Measurements from ENCODE around the gene POTEG.
"Not testable (repeated sequence)": the region's sequence is repeated elsewhere in the genome, so short reads cannot be mapped to it uniquely, and the experiment has no call there.

The POTEG gene

DNA sequence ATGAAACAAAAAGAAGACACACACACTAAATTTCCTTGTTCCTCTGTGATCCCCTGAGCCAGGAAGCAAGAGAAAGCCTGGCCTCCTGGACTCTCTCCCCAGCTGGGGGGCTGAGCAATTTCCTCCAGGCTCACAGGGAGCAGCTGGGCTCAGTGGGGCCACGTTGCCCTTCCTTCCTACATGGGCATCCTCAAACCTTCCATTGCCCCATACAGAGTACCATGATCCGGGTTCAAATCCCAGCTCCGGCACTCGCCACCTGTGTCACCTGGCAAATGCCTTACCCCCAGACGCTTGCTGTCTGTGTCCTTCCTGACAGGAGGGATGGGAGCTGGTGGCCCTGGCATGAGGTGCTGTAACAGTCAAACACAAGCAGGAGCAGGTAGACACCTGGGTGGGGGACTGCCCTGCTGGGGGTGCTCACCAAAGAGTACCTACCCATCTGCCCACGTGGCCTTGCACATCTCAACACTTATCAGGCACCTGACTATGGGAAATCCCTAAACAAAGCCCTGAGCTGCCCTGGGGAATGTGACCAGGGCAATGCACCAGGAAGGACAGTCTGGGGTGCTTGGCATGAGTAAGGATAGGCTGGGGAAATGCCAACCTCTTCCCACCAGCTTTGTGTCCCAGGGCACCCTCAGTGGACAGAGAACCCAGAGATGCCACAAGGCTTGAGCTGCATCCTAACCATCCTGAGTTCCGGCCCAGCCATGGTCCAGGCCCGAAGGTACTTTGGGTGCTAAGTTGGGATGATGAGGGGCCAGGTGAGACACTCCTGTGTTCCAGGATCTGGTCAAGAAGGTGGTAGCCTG lies 2.4 kb upstream of the POTEG start:
- not testable (repeated sequence) for H3K4me1 ChIP-seq (ENCODE audit: insufficient read depth, low read length, severe bottlenecking); H3K9me2 ChIP-seq (ENCODE audit: low read depth, low read length); H3K4me2 ChIP-seq (ENCODE audit: low read length); H3K36me3 ChIP-seq (ENCODE audit: insufficient read depth, low read length); H3F3A ChIP-seq (ENCODE audit: insufficient read depth, low read length); H4K20me1 ChIP-seq (ENCODE audit: insufficient read depth, low read length); H3K4me3 ChIP-seq (ENCODE audit: low read depth, low read length, poor library complexity, severe bottlenecking); H3K27me3 ChIP-seq (ENCODE audit: insufficient read depth, low read length); H2AFZ ChIP-seq (ENCODE audit: low read length); H3K79me2 ChIP-seq (ENCODE audit: insufficient read depth, low read length); H3K9me3 ChIP-seq (ENCODE audit: low read length); H3K27ac ChIP-seq (ENCODE audit: low read depth, low read length, poor library complexity, severe bottlenecking); H3K9ac ChIP-seq (ENCODE audit: low read length)

- H3K27ac ChIP-seq (ENCODE audit: low read depth, low read length, poor library complexity, severe bottlenecking); H3K4me3 ChIP-seq (ENCODE audit: low read depth, low read length, poor library complexity, severe bottlenecking); H3K4me1 ChIP-seq (ENCODE audit: insufficient read depth, low read length, severe bottlenecking); H3K9ac ChIP-seq (ENCODE audit: low read length); H3K4me2 ChIP-seq (ENCODE audit: low read length); H4K20me1 ChIP-seq (ENCODE audit: insufficient read depth, low read length); H3K9me3 ChIP-seq (ENCODE audit: low read length); H3K79me2 ChIP-seq (ENCODE audit: insufficient read depth, low read length); H3K27me3 ChIP-seq (ENCODE audit: insufficient read depth, low read length); H3K9me2 ChIP-seq (ENCODE audit: low read depth, low read length); H2AFZ ChIP-seq (ENCODE audit: low read length); H3K36me3 ChIP-seq (ENCODE audit: insufficient read depth, low read length); H3F3A ChIP-seq (ENCODE audit: insufficient read depth, low read length): not testable (repeated sequence)
Measured at GRCh38 chr14:19435852-19436251, 1.7 kb upstream of the POTEG start.

DNA sequence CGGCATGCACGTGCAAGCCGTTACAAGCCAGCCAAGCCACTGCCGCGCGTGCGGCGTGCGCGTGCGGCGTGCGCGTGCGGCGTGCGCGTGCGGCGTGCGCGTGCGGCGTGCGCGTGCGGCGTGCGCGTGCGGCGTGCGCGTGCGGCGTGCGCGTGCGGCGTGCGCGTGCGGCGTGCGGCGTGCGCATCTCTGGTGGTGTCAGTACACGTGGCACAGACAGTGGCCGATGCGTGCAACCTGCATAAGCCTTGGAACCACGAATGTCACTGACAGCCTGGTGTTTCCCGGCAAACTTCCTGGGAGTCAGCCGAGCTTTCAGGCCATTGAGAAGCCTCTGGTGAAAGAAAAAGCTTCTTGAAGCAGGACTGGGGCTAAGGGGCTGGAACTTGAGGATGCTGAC lies 750 bp upstream of the POTEG start:
- H3K4me1 ChIP-seq (ENCODE audit: insufficient read depth, low read length, severe bottlenecking); H3K4me2 ChIP-seq (ENCODE audit: low read length); H3K36me3 ChIP-seq (ENCODE audit: insufficient read depth, low read length); H3F3A ChIP-seq (ENCODE audit: insufficient read depth, low read length); H3K79me2 ChIP-seq (ENCODE audit: insufficient read depth, low read length); H3K9me3 ChIP-seq (ENCODE audit: low read length); H3K9me2 ChIP-seq (ENCODE audit: low read depth, low read length); H4K20me1 ChIP-seq (ENCODE audit: insufficient read depth, low read length); H3K9ac ChIP-seq (ENCODE audit: low read length); H3K4me3 ChIP-seq (ENCODE audit: low read depth, low read length, poor library complexity, severe bottlenecking); H3K27ac ChIP-seq (ENCODE audit: low read depth, low read length, poor library complexity, severe bottlenecking); H3K27me3 ChIP-seq (ENCODE audit: insufficient read depth, low read length); H2AFZ ChIP-seq (ENCODE audit: low read length): not testable (repeated sequence)

DNA sequence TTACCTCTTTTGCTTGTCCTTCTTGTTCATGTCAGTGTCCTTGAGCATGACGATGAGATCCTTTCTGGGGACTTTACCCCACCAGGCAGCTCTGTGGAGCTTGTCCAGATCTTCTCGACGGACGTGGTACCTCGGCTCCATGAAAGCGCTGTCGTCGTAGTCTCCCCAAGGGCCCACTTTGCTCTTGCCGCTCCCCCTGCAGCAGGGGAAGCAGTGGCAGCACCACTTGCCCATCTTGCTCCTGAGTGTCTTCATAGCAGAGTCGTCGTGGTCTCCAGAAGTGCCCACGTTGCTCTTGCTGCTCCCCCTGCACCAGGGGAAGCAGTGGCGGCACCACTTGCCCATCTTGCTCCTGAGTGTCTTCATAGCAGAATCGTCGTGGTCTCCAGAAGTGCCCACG lies 376 bp downstream of the POTEG start:
- not testable (repeated sequence) for H3K79me2 ChIP-seq (ENCODE audit: insufficient read depth, low read length); H4K20me1 ChIP-seq (ENCODE audit: insufficient read depth, low read length); H3K9me3 ChIP-seq (ENCODE audit: low read length); H3K9me2 ChIP-seq (ENCODE audit: low read depth, low read length); H3K27me3 ChIP-seq (ENCODE audit: insufficient read depth, low read length); H2AFZ ChIP-seq (ENCODE audit: low read length); H3K9ac ChIP-seq (ENCODE audit: low read length); H3K4me1 ChIP-seq (ENCODE audit: insufficient read depth, low read length, severe bottlenecking); H3K27ac ChIP-seq (ENCODE audit: low read depth, low read length, poor library complexity, severe bottlenecking); H3K36me3 ChIP-seq (ENCODE audit: insufficient read depth, low read length); H3F3A ChIP-seq (ENCODE audit: insufficient read depth, low read length); H3K4me2 ChIP-seq (ENCODE audit: low read length); H3K4me3 ChIP-seq (ENCODE audit: low read depth, low read length, poor library complexity, severe bottlenecking)

DNA sequence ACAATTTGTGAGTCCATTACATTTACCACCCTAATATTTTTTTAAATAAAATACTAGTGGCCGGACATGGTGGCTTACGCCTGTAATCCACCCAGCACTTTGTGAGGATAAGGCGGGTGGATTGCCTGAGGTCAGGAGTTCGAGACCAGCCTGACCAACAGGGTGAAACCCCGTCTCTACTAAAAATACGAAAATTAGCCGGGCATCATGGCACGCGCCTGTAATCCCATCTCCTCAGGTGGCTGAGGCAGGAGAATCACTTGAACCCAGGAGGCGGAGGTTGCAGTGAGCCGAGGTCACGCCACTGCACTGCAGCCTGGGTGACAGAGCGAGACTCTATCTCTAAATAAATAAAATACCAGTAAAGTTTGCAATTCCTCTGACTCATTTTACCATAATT lies 25.6 kb downstream of the POTEG start:
- H3K4me1 ChIP-seq (ENCODE audit: insufficient read depth, low read length, severe bottlenecking); H3K79me2 ChIP-seq (ENCODE audit: insufficient read depth, low read length); H3K9me3 ChIP-seq (ENCODE audit: low read length); H2AFZ ChIP-seq (ENCODE audit: low read length); H3K36me3 ChIP-seq (ENCODE audit: insufficient read depth, low read length); H3K4me3 ChIP-seq (ENCODE audit: low read depth, low read length, poor library complexity, severe bottlenecking); H3K27ac ChIP-seq (ENCODE audit: low read depth, low read length, poor library complexity, severe bottlenecking); H3K4me2 ChIP-seq (ENCODE audit: low read length); H3K9me2 ChIP-seq (ENCODE audit: low read depth, low read length); H3K27me3 ChIP-seq (ENCODE audit: insufficient read depth, low read length); H4K20me1 ChIP-seq (ENCODE audit: insufficient read depth, low read length); H3F3A ChIP-seq (ENCODE audit: insufficient read depth, low read length); H3K9ac ChIP-seq (ENCODE audit: low read length): not testable (repeated sequence)

DNA sequence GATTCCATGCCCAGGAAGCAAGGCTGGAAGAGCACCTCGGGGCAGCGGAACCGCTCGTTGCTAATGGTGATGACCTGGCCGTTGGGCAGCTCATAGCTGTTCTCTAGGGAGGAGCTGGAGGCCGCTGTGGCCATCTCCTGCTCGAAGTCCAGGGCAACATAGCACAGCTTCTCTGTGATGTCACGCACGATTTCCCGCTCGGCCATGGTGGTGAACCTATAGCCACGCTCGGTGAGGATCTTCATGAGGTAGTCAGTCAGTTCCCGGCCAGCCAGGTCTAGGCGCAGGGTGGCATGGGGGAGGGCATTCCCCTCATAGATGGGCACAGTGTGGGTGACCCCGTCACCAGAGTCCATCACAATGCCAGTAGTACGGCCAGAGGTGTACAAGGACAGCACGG lies 32.0 kb downstream of the POTEG start:
- H3K4me2 ChIP-seq (ENCODE audit: low read length); H4K20me1 ChIP-seq (ENCODE audit: insufficient read depth, low read length); H2AFZ ChIP-seq (ENCODE audit: low read length); H3K79me2 ChIP-seq (ENCODE audit: insufficient read depth, low read length); H3K4me1 ChIP-seq (ENCODE audit: insufficient read depth, low read length, severe bottlenecking); H3K9ac ChIP-seq (ENCODE audit: low read length); H3K4me3 ChIP-seq (ENCODE audit: low read depth, low read length, poor library complexity, severe bottlenecking); H3F3A ChIP-seq (ENCODE audit: insufficient read depth, low read length); H3K27me3 ChIP-seq (ENCODE audit: insufficient read depth, low read length); H3K9me3 ChIP-seq (ENCODE audit: low read length); H3K9me2 ChIP-seq (ENCODE audit: low read depth, low read length); H3K27ac ChIP-seq (ENCODE audit: low read depth, low read length, poor library complexity, severe bottlenecking); H3K36me3 ChIP-seq (ENCODE audit: insufficient read depth, low read length): not testable (repeated sequence)

- not testable (repeated sequence) for H3K4me1 ChIP-seq (ENCODE audit: insufficient read depth, low read length, severe bottlenecking); H3K9me2 ChIP-seq (ENCODE audit: low read depth, low read length); H4K20me1 ChIP-seq (ENCODE audit: insufficient read depth, low read length); H3F3A ChIP-seq (ENCODE audit: insufficient read depth, low read length); H3K27ac ChIP-seq (ENCODE audit: low read depth, low read length, poor library complexity, severe bottlenecking); H3K79me2 ChIP-seq (ENCODE audit: insufficient read depth, low read length); H3K4me3 ChIP-seq (ENCODE audit: low read depth, low read length, poor library complexity, severe bottlenecking); H3K4me2 ChIP-seq (ENCODE audit: low read length); H3K27me3 ChIP-seq (ENCODE audit: insufficient read depth, low read length); H2AFZ ChIP-seq (ENCODE audit: low read length); H3K9me3 ChIP-seq (ENCODE audit: low read length); H3K9ac ChIP-seq (ENCODE audit: low read length); H3K36me3 ChIP-seq (ENCODE audit: insufficient read depth, low read length)
Measured at GRCh38 chr14:19394727-19395126, 39.4 kb downstream of the POTEG start.

- not testable (repeated sequence) for H3K4me1 ChIP-seq (ENCODE audit: insufficient read depth, low read length, severe bottlenecking); H3K4me2 ChIP-seq (ENCODE audit: low read length); H3F3A ChIP-seq (ENCODE audit: insufficient read depth, low read length); H3K27me3 ChIP-seq (ENCODE audit: insufficient read depth, low read length); H2AFZ ChIP-seq (ENCODE audit: low read length); H3K27ac ChIP-seq (ENCODE audit: low read depth, low read length, poor library complexity, severe bottlenecking); H3K9me2 ChIP-seq (ENCODE audit: low read depth, low read length); H3K4me3 ChIP-seq (ENCODE audit: low read depth, low read length, poor library complexity, severe bottlenecking); H3K9me3 ChIP-seq (ENCODE audit: low read length); H3K36me3 ChIP-seq (ENCODE audit: insufficient read depth, low read length); H4K20me1 ChIP-seq (ENCODE audit: insufficient read depth, low read length); H3K79me2 ChIP-seq (ENCODE audit: insufficient read depth, low read length); H3K9ac ChIP-seq (ENCODE audit: low read length)
Measured at GRCh38 chr14:19390230-19390629, 43.9 kb downstream of the POTEG start.
